Stimulated activated CD8-positive, alpha-beta memory T cell treated with anti-CD3 and anti-CD28 coated beads, Interleukin-7, amount 100 ng/mL, for 1 hour (primary cell): ENCODE results near the gene FKBP8.
A peak's percentile ranks its signal among the peaks of the same experiment; 100 is the strongest.
"Not testable (repeated sequence)": the region's sequence is repeated elsewhere in the genome, so short reads cannot be mapped to it uniquely, and the experiment has no call there.

Experiments used
- DNase-seq, 2 donors: peaks; one replicate each; pipeline ENCODE4 v3.0.0-alpha.2; 2020; ENCODE audit warnings: low read depth in 2 of 2

Gene FKBP8

DNA sequence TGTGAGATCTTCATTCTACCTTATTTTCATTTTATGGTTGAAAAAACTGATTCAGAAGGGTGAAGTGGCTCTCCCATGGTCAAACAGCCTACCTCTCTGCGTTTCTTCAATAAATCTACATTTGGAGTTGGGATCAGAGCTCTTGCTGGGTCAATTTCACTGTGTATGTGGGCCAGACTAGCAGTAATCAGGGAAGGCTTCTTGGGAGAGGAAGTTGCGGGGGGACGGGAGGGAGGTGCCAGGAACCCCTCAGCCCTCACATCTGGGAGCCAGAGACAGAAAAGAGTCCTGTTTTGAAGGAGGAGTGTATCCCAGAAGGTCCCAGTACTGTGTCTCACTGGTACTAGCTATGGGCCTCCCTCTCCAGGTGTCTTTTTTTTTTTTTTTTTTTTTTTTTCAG is 15.2 kb upstream of the FKBP8 start:
- DNase-seq: no peak

DNA sequence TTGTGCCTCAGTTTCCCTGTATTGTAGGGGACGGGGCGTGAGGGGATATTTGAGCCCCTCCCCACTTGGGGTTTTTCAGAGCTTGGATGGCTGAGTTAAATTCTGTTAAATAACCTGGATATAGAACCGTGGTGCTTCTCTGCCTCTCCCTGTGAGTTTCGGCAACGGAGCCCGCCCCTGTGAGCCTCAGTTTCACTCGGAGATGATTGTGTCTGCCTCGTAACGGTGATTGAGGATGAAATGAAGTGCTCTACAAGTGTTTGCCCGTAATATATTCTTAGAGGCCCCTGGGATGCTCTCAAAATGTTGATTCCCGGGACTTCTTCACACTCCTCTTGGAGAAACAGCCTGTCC is 14.8 kb upstream of the FKBP8 start:
- no peak for DNase-seq

- DNase-seq: peak; percentile 93 to 95
Measured at GRCh38 chr19:18557411-18558201, 14.2 kb upstream of the FKBP8 start, which contains the start of gene KXD1. Gene KXD1, plus strand, starts transcription at chr19:18557870. Its CDS starts 4,187 bp downstream, at chr19:18562057.

DNA sequence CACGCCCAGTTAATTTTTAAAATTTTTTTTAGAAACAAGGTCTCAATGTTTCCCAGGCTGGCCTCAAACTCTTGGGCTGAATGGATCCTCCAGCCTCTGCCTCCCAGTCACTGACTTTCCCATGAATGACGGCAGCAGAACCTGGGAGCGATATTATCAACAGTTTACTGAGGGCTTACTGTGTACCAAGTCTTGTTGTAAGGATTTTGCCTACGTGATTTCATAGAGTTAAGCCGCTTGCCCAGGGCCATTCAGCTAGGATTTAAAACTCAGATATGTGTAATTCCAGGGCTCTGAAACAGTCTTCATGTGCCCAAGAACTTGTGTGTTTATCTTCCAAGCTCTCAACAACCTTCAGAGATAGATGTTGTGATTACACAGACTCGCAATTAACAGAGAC is 8.3 kb upstream of the FKBP8 start:
- no peak for DNase-seq

- DNase-seq: no peak
Measured at GRCh38 chr19:18543814-18544475, 572 bp upstream of the FKBP8 start.

GRCh38 chr19:18541992-18542940 is 1.1 kb downstream of the FKBP8 start:
- no peak for DNase-seq

DNA sequence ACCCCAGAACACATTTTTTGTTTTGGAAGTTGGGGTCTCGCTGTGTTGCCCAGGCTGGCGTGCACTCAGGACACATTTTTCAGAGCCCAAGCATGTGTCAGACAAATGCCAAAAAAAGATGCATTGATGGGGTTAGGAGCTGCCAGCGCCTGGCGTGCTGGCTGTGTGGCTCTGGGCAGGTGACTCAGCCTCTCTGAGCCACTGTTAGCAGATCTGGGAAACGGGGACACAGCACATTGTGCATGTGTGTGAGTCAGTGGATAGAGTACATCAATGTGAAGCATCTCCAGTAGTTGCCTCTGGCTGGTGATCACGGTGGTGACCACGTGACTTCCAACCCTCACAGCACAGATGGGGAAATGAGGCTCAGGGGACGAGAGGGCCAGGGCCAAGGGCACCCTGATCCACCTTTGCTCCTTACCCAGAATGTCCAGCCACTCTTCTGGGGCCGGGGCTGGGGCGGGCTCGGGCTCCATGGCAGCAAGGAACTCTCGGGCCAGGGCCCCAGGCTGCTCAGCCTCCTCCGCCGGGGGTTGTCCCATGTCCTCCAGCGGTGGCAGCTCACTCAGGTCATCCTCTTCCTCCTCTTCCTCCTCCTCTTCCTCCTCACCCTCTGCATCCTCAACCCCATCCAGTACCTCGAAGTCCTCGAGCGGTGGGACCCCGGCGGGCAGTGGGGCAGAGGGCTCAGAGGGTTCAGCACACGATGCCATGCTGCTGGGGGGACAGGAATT is 1.9 kb downstream of the FKBP8 start:
- no peak for DNase-seq

DNA sequence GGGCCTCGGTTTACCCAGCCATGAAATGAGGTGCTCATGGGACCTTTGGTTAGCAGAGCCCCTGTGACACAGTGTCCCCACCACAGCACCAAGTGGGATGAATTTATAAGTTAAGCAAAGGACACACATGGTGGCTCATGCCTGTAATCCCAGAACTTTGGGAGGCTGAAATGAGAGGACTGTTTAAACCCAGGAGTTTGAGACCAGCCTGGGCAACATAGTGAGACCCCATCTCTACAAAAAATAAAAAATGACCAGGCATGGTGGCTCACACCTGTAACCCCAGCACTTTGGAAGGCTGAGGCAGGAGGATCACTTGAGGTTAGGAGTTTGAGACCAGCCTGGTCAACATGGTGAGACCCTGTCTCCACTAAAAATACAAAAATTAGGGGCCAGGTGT is 3.2 kb downstream of the FKBP8 start:
- not testable (repeated sequence) for DNase-seq

- no peak for DNase-seq
Measured at GRCh38 chr19:18539372-18539771, 4.0 kb downstream of the FKBP8 start.

GRCh38 chr19:18538115-18538514 is 5.3 kb downstream of the FKBP8 start:
- no peak for DNase-seq

DNA sequence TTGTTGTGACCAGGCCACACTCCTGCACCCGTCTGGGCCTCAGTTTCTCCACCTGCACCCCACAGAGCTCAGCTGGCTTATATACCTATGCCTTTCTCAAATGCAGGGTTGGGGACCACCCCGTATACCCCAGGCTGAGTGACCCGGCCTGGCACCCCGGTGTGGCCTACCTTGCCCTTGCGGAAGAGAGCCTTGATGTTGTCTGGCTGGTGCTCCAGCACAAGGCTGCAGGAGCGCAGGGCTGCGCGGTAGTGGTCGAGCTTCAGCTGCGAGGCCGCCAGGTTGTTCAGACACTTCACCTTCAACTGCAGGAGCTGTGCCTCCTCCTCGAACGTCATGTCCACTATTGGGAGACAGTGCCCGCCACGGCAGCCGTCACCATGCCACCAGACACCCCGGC is 5.9 kb downstream of the FKBP8 start:
- DNase-seq: no peak

- DNase-seq: no peak
Measured at GRCh38 chr19:18536475-18536874, 6.9 kb downstream of the FKBP8 start.

- no peak for DNase-seq
Measured at GRCh38 chr19:18533058-18533457, 10.3 kb downstream of the FKBP8 start.

DNA sequence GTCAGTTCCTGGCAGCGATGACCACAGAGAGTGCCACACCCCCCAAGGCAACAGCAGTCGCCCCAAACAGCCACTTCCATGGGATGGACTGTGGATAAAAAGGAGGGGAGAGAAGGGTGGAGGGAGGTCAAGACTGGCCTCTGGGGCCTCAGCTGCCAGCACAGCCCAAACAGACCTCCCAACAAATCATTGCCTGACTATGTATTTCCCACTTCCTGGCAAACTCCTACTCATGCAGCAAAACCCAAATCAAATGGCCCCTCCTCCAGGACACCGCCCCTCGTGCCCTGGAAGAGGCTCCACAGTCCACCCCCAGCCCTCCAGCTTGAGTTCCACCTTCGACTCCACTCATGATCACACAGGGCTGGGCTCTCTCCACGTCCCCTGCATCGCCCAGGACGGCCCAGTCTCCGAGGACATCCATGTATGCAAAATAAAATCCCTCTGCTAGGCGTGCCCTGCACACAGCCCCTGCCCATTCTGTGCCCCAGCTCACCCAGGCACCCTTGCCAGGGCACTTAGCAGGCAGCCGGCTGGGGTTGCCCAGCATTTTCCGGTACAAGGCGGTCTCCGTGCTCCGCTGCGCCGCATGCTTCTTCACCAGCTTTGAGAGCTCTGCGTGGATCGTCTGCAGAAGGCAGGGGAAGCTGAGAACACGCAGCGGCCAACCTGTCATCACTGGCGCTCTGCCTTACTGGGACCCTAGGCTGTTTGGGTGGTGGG is 11.0 kb downstream of the FKBP8 start:
- no peak for DNase-seq

GRCh38 chr19:18531485-18531884 is 11.9 kb downstream of the FKBP8 start:
- DNase-seq: no peak

GRCh38 chr19:18529782-18530181 is 13.6 kb downstream of the FKBP8 start:
- DNase-seq: no peak

GRCh38 chr19:18526316-18526715 is 17.1 kb downstream of the FKBP8 start:
- DNase-seq: no peak

GRCh38 chr19:18523841-18524240 is 19.5 kb downstream of the FKBP8 start:
- no peak for DNase-seq

DNA sequence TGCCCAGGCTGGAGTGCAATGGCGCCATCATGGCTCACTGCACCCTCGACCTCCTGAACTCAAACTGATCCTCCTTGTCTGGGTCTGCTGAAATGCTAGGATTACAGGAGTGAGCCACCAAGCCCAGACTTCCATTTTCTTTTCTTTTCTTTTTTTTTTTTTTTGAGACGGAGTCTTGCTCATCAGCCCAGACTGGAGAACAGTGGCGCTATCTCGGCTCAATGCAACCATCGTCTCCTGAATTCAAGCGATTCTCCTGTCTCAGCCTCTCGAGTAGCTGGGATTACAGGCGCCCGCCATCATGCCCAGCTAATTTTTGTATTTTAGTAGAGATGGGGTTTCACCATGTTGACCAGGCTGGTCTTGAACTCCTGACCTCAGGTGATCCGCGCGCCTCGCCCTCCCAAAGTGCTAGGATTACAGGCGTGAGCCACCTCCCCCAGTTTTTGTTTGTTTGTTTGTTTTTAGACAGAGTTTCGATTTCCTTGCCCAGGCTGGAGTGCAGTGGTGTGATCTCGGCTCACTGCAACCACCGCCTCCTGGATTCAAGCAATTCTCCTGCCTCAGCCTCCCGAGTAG is 20.4 kb downstream of the FKBP8 start:
- DNase-seq: not testable (repeated sequence)

- DNase-seq: peak; percentile 99 to 100
Measured at GRCh38 chr19:18522124-18522861, 21.1 kb downstream of the FKBP8 start.
